ENCODE data around the gene CTSG.
"Not testable (repeated sequence)": the region's sequence is repeated elsewhere in the genome, so short reads cannot be mapped to it uniquely, and the experiment has no call there.

CTSG gene, protein sequence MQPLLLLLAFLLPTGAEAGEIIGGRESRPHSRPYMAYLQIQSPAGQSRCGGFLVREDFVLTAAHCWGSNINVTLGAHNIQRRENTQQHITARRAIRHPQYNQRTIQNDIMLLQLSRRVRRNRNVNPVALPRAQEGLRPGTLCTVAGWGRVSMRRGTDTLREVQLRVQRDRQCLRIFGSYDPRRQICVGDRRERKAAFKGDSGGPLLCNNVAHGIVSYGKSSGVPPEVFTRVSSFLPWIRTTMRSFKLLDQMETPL

GRCh38 chr14:24576182-24576581 lies at the start of gene CTSG:
Gene CTSG (minus strand): TSS chr14:24576250. CDS start chr14:24576223, 27 bp downstream.
- no peak for DNase-seq (ENCODE audit: low spot score)

DNA sequence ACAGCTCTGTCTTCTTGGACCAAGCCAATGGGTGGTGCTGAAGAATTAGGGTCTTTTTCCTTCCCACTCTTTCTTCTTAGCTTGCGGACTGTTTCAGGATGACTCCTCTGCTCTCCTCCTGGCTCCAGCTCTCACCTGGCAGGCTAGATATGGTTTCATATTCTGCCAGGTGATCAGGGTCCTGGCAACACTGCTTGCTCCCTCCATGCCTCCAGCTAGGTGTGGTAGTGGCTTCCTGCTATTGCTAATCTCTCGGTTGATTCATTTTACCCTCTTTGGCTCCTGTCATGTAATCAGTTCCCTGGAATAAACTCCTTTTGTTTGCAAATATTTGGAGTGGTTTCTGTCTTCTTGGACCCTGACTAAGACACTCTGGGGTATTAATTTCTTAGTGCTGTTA lies 37.7 kb upstream of the CTSG start:
- no peak for DNase-seq (ENCODE audit: low spot score)

- DNase-seq (ENCODE audit: low spot score), result no peak
Measured at GRCh38 chr14:24613241-24613640, 37.2 kb upstream of the CTSG start.

DNA sequence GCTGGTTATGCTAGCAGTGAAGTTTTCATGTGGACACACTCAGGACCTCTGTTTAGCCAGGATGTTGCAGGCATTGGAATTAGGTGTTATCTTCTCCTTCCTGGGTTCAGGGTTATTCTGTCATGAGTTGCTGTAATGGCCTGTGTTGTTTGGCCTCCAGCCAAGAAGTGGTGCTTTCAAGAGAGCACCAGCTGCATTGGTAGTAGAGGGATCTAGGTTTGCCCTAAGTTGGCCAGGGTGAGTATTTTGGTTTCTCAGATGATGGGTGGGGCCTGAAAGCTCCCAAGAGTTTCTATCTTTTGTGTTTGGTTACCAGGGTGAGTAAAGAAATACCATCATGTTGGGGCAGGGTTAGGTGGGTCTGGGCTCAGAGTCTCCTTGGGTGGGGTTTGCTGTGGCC lies 36.1 kb upstream of the CTSG start:
- DNase-seq (ENCODE audit: low spot score), result no peak

GRCh38 chr14:24609655-24610344 lies 33.8 kb upstream of the CTSG start, which contains the start of gene GZMH:
Gene GZMH (minus strand): TSS chr14:24609685. CDS start chr14:24609613, 72 bp downstream.
- no peak for DNase-seq (ENCODE audit: low spot score)

GRCh38 chr14:24607635-24608514 lies 31.8 kb upstream of the CTSG start:
- DNase-seq (ENCODE audit: low spot score), result no peak

GRCh38 chr14:24607081-24607480 lies 31.0 kb upstream of the CTSG start:
- no peak for DNase-seq (ENCODE audit: low spot score)

- no peak for DNase-seq (ENCODE audit: low spot score)
Measured at GRCh38 chr14:24606297-24606696, 30.2 kb upstream of the CTSG start.

DNA sequence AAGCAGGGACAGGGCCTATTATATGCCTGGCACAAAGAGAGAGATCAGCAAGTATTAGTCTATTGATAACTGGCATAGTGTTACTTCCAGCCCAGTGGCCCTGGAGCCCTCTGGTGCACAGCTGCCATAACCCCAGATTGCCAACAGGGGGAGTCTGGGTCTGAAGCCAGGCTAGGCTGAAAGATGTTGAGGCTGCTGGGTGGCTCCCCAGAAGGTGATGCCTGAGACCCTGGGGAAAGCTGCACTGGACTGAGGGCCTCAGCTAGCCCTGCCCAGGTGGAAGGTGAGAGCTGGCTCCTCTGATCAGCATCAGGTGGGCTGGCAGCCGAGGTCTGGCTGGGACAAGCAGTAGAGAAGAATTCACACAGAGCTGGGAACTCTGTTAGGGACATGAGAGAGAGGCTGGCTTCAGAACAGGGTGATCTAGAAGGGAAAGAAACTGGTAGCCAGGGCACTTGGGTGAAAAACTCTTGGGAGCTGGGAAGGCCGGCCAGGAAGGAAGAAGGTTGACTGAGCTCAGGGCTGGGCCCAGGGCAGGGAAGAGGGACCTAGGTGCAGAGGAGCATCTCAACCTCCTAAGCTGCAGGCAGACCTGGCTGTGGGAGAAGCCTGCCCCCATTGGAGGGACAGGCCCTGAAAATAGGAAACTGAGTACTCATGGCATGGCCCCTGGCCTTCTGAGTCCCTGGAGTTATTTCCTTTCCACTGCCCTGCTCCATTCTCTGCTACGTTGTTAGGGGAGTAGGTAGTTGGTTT lies 29.6 kb upstream of the CTSG start:
- DNase-seq (ENCODE audit: low spot score), result peak; percentile 58

GRCh38 chr14:24597403-24597802 lies 21.4 kb upstream of the CTSG start:
- no peak for DNase-seq (ENCODE audit: low spot score)

GRCh38 chr14:24595073-24595808 lies 19.2 kb upstream of the CTSG start:
- DNase-seq (ENCODE audit: low spot score), result no peak

GRCh38 chr14:24591004-24591403 lies 15.0 kb upstream of the CTSG start:
- not testable (repeated sequence) for DNase-seq (ENCODE audit: low spot score)

- not testable (repeated sequence) for DNase-seq (ENCODE audit: low spot score)
Measured at GRCh38 chr14:24584402-24584801, 8.4 kb upstream of the CTSG start.

DNA sequence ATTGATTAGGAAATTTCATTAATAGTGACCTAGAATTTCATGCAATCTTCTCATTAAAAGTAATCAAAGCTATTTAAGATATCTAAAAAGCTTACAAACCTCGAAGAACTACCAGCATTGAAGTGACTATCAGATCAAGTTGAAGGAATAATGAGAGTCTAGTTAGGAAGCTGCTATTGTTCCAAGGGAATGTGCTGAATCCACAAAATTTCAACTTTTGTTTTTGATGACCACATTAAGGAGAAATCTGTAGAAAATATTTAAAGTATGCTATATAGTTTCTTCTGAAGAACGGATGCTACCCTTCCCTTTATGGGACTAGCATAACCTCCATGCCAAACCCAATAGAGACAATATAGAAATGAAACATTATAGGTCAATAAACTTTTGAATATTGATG lies 2.5 kb upstream of the CTSG start:
- DNase-seq (ENCODE audit: low spot score), result no peak

- DNase-seq (ENCODE audit: low spot score), result no peak
Measured at GRCh38 chr14:24576771-24577170, 721 bp upstream of the CTSG start.

DNA sequence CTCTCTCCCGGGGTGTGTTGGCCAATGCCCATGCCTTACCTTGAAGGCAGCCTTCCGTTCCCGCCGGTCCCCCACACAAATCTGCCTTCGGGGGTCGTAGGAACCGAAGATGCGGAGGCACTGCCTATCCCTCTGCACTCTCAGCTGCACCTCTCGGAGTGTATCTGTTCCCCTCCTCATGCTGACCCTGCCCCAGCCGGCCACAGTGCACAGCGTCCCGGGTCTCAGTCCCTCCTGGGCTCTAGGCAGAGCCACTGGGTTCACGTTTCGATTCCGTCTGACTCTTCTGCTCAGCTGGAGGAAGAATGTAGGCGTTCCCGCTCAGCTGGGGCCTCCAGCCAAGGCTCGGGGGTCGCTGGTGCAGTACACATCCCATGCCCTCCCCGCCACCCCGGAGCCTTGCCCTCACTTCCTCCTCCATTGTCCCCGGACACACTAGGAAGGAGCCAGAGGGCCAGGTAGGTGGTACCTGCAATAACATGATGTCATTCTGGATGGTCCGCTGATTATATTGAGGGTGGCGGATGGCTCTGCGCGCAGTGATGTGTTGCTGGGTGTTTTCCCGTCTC lies 1.8 kb downstream of the CTSG start:
- no peak for DNase-seq (ENCODE audit: low spot score)

- no peak for DNase-seq (ENCODE audit: low spot score)
Measured at GRCh38 chr14:24566318-24566717, 9.7 kb downstream of the CTSG start.

DNA sequence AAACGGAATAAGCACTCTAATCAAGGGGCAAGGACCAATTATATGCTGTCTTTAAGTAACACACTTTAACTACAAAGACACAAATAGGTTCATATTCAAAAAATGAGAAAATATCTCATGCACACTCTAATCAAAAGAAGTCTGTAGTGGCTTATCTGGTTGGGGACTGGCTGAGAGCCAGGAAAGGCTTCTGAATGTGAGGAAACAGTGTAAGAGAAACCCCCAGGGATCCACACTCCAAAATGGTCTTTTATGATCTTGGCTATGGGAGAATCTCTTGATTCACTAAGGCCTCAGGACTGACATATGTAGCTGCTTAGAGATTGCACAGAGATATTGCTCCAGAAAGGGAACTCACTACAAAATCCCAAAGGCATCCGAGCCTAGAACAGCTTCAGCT lies 10.3 kb downstream of the CTSG start:
- no peak for DNase-seq (ENCODE audit: low spot score)

- DNase-seq (ENCODE audit: low spot score), result no peak
Measured at GRCh38 chr14:24563505-24563904, 12.5 kb downstream of the CTSG start.

GRCh38 chr14:24556756-24557155 lies 19.3 kb downstream of the CTSG start:
- DNase-seq (ENCODE audit: low spot score), result no peak

- DNase-seq (ENCODE audit: low spot score), result not testable (repeated sequence)
Measured at GRCh38 chr14:24549064-24549463, 27.0 kb downstream of the CTSG start.
